ENCODE data around the gene LDLRAD3. TPM values are rescaled to one million over a fixed set of nuclear protein-coding genes. Genes with fewer than 3 reads are reported as not detected.

Gene LDLRAD3
- total and polyA plus RNA-seq, 4 donors = 2.3 to 19.6 (median 10.8) TPM

DNA sequence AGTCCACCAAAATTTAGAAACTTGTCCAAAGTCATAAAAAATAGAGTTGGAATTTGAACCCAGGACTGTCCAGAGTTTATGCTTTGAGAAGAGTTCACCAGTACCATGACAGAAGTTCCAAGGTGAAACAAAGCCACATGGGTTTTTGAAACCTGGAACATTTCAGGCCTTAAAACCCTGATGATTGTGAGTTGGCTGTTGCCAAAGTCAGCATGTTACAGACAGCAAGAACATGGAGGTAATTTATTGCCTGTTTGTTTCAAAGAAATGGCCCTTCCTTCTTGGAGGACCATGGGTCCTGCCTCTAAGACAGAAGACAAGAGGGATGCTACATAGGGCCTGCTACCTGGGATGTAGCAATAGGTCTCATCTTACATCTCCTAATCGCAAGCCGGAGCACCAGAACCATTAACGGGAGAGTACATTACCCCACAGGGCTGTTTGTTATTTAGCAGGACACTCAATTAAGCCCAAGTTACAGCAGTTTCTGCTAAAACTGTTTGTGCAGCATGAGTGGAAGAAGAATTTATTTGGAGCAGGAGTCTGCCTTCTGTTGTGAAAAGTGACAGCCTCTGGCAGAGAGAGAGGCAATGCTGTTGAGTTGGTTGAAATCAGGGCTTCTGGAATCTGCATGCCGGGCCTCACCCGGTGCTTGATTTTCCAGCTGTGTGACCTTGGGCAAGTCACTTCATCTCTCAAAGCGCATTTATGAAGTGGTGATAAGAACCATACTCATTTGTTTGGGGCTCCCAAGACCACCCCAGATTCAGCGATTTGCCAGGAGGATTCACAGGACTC, 136.2 kb downstream of the LDLRAD3 start:
- H3K9me3 ChIP-seq (ENCODE audit: control insufficient read depth, low read length) = no peaks in the 10 kb centered on the region
- no peak overlapping the region for H3K27ac ChIP-seq (ENCODE audit: low read depth in 1 of 2, low read length in 2 of 2)
- WGBS, 2 donors = 92 to 94% methylated on average over 7 of the region's 7 CpGs
- H3K27me3 ChIP-seq (ENCODE audit: control insufficient read depth in 1 of 2, insufficient read depth in 2 of 2, low read length in 1 of 2) = no peaks in the 10 kb centered on the region
- H3K4me1 ChIP-seq (ENCODE audit: control insufficient read depth in 1 of 2, insufficient read depth in 2 of 2, low read length in 2 of 2) = no peaks in the 10 kb centered on the region
- no peak for DNase-seq
- H3K36me3 ChIP-seq (ENCODE audit: control insufficient read depth in 1 of 2, insufficient read depth in 2 of 2, low read length in 1 of 2) = no peaks in the 10 kb centered on the region
- ATAC-seq (ENCODE audit: low FRiP score) = no peak
- H3K4me3 ChIP-seq (ENCODE audit: low read length in 2 of 2) = no peak overlapping the region
- intact Hi-C loops (cut with DNase I) = no loop called here

DNA sequence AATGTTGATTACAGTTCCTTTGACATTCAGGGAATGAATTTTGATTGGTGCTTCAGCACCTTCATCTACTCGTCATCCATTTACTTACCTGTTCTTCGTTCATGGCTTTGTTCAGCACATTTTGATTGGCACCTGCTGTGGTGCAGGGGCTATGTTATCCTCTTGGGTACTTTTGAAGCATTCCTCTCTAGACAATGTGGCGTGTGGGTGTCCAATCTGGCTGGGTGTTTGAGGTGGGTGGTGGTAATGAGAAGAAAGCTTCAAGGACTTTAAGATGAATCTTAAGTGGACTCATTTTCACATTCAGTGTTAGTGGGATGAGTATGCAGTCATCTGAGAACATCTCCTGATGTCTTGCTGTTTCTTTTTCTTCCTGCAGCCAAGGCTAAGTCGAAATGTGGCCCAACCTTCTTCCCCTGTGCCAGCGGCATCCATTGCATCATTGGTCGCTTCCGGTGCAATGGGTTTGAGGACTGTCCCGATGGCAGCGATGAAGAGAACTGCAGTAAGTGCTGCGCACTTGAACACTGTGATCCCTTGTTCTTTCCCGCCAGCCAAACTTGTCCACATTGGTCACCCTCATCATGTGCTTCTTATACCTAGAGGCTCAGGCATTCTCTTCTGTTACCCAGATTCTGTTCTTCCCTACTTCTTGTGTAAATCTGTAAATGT, 137.5 kb downstream of the LDLRAD3 start:
- no peak overlapping the region for H3K4me3 ChIP-seq (ENCODE audit: low read length in 2 of 2)
- no peaks in the 10 kb centered on the region for H3K9me3 ChIP-seq (ENCODE audit: control insufficient read depth, low read length)
- DNase-seq = no peak
- H3K27me3 ChIP-seq (ENCODE audit: control insufficient read depth in 1 of 2, insufficient read depth in 2 of 2, low read length in 1 of 2) = no peaks in the 10 kb centered on the region
- no peak overlapping the region for H3K27ac ChIP-seq (ENCODE audit: low read depth in 1 of 2, low read length in 2 of 2)
- no peak for ATAC-seq (ENCODE audit: low FRiP score)
- H3K4me1 ChIP-seq (ENCODE audit: control insufficient read depth in 1 of 2, insufficient read depth in 2 of 2, low read length in 2 of 2) = no peaks in the 10 kb centered on the region
- intact Hi-C loops (cut with DNase I) = no loop called here
- WGBS, 2 donors = 96 to 97% methylated on average over 11 of the region's 11 CpGs
- H3K36me3 ChIP-seq (ENCODE audit: control insufficient read depth in 1 of 2, insufficient read depth in 2 of 2, low read length in 1 of 2) = no peaks in the 10 kb centered on the region

- Histone ChIP-seq H3K27me3 (ENCODE audit: control insufficient read depth in 1 of 2, insufficient read depth in 2 of 2, low read length in 1 of 2) (no peaks in the 10 kb centered on the region), H3K4me1 (ENCODE audit: control insufficient read depth in 1 of 2, insufficient read depth in 2 of 2, low read length in 2 of 2) (peaks cover 0 to 2% of the 10 kb centered on the region in 2 donors), H3K36me3 (ENCODE audit: control insufficient read depth in 1 of 2, insufficient read depth in 2 of 2, low read length in 1 of 2) (no peaks in the 10 kb centered on the region), H3K27ac (ENCODE audit: low read depth in 1 of 2, low read length in 2 of 2) (no peak overlapping the region), H3K4me3 (ENCODE audit: low read length in 2 of 2) (no peak overlapping the region), H3K9me3 (ENCODE audit: control insufficient read depth, low read length) (peaks cover 1% of the 10 kb centered on the region)
- DNase-seq (no peak), ATAC-seq (ENCODE audit: low FRiP score) (no peak)
- intact Hi-C loops (cut with DNase I) = no loop called here
- 91 to 92% methylated on average over 6 of the region's 6 CpGs for WGBS, 2 donors
These were observed 142.5 kb downstream of the LDLRAD3 start for GRCh38 chr11:36086366-36086765.

GRCh38 chr11:36088266-36088972, 144.6 kb downstream of the LDLRAD3 start:
- Histone ChIP-seq H3K36me3 (ENCODE audit: control insufficient read depth in 1 of 2, insufficient read depth in 2 of 2, low read length in 1 of 2) (no peaks in the 10 kb centered on the region), H3K27ac (ENCODE audit: low read depth in 1 of 2, low read length in 2 of 2) (no peak overlapping the region), H3K4me3 (ENCODE audit: low read length in 2 of 2) (no peak overlapping the region), H3K27me3 (ENCODE audit: control insufficient read depth in 1 of 2, insufficient read depth in 2 of 2, low read length in 1 of 2) (no peaks in the 10 kb centered on the region), H3K9me3 (ENCODE audit: control insufficient read depth, low read length) (peaks cover 2% of the 10 kb centered on the region), H3K4me1 (ENCODE audit: control insufficient read depth in 1 of 2, insufficient read depth in 2 of 2, low read length in 2 of 2) (peaks cover 4 to 7% of the 10 kb centered on the region in 2 donors)
- peak; percentile 66 for ATAC-seq (ENCODE audit: low FRiP score)
- WGBS, 2 donors = 8 to 12% methylated on average over 6 of the region's 6 CpGs
- intact Hi-C loops (cut with DNase I) = no loop called here
- DNase-seq = no peak

- H3K27ac ChIP-seq (ENCODE audit: low read depth in 1 of 2, low read length in 2 of 2) = no peak overlapping the region
- H3K4me3 ChIP-seq (ENCODE audit: low read length in 2 of 2) = no peak overlapping the region
- no peak for DNase-seq
- no peak for ATAC-seq (ENCODE audit: low FRiP score)
- H3K36me3 ChIP-seq (ENCODE audit: control insufficient read depth in 1 of 2, insufficient read depth in 2 of 2, low read length in 1 of 2) = no peaks in the 10 kb centered on the region
- peaks cover 3% of the 10 kb centered on the region for H3K9me3 ChIP-seq (ENCODE audit: control insufficient read depth, low read length)
- no peaks in the 10 kb centered on the region for H3K27me3 ChIP-seq (ENCODE audit: control insufficient read depth in 1 of 2, insufficient read depth in 2 of 2, low read length in 1 of 2)
- H3K4me1 ChIP-seq (ENCODE audit: control insufficient read depth in 1 of 2, insufficient read depth in 2 of 2, low read length in 2 of 2) = peaks cover 4 to 7% of the 10 kb centered on the region in 2 donors
- intact Hi-C loops (cut with DNase I) = loop anchor here in 1 of 2 donors (2.0 kb wide), 1 partner anchor 67 kb away; no protein-coding TSS in a partner anchor
These were observed 146.1 kb downstream of the LDLRAD3 start for GRCh38 chr11:36089920-36090319.

DNA sequence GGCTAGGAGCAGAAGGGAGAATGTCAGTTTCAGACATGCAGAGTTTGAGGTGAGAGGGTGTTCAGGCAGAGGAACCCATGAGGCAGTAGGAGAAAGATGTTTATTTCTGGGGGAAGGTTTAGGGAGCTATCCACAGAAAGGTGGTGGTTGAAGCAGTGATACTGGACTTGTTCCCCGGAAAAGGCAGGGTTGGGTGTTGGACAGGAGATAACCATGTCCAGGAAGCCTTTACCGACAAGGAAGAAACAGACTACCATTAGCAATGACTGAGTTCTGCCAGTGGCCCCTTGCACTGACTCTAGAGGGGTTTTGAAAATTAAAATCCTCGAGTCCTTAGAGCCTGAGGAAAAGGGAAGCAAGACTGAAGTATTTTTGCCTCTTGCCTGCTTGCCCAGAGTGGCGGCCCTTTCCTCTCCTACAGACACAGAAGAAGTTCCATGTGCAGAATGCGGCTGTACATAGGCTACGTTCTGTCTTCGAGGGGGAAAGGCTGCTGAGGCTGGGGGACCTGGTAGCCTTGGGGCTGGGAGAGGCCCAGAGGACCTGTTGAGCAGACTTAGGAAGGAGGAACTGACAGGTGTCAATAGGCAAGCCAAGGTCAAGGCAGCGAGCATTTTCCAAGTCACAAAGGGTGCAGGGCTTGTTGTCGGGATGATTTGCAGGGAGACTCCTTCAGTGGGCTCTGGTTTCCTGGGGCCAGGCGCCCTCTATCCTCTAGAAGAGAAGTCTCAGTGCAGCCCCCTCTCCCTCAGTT, 146.7 kb downstream of the LDLRAD3 start:
- 92 to 93% methylated on average over 10 of the region's 10 CpGs for WGBS, 2 donors
- H3K27ac ChIP-seq (ENCODE audit: low read depth in 1 of 2, low read length in 2 of 2) = no peak overlapping the region
- H3K4me1 ChIP-seq (ENCODE audit: control insufficient read depth in 1 of 2, insufficient read depth in 2 of 2, low read length in 2 of 2) = peaks cover 4 to 7% of the 10 kb centered on the region in 2 donors
- peaks cover 3% of the 10 kb centered on the region for H3K9me3 ChIP-seq (ENCODE audit: control insufficient read depth, low read length)
- intact Hi-C loops (cut with DNase I) = loop anchor here in 1 of 2 donors (2.0 kb wide), 1 partner anchor 68 kb away; no protein-coding TSS in a partner anchor
- no peaks in the 10 kb centered on the region for H3K36me3 ChIP-seq (ENCODE audit: control insufficient read depth in 1 of 2, insufficient read depth in 2 of 2, low read length in 1 of 2)
- no peaks in the 10 kb centered on the region for H3K27me3 ChIP-seq (ENCODE audit: control insufficient read depth in 1 of 2, insufficient read depth in 2 of 2, low read length in 1 of 2)
- DNase-seq (no peak), ATAC-seq (ENCODE audit: low FRiP score) (no peak)
- no peak overlapping the region for H3K4me3 ChIP-seq (ENCODE audit: low read length in 2 of 2)

- peaks cover 3% of the 10 kb centered on the region for H3K9me3 ChIP-seq (ENCODE audit: control insufficient read depth, low read length)
- H3K27ac ChIP-seq (ENCODE audit: low read depth in 1 of 2, low read length in 2 of 2) = no peak overlapping the region
- H3K4me1 ChIP-seq (ENCODE audit: control insufficient read depth in 1 of 2, insufficient read depth in 2 of 2, low read length in 2 of 2) = peaks cover 4 to 7% of the 10 kb centered on the region in 2 donors
- DNase-seq = no peak
- H3K27me3 ChIP-seq (ENCODE audit: control insufficient read depth in 1 of 2, insufficient read depth in 2 of 2, low read length in 1 of 2) = no peaks in the 10 kb centered on the region
- WGBS, 2 donors = 49 to 52% methylated on average over 7 of the region's 7 CpGs
- intact Hi-C loops (cut with DNase I) = loop anchor here in 1 of 2 donors (2.0 kb wide), 1 partner anchor 69 kb away; no protein-coding TSS in a partner anchor
- no peak for ATAC-seq (ENCODE audit: low FRiP score)
- no peak overlapping the region for H3K4me3 ChIP-seq (ENCODE audit: low read length in 2 of 2)
- H3K36me3 ChIP-seq (ENCODE audit: control insufficient read depth in 1 of 2, insufficient read depth in 2 of 2, low read length in 1 of 2) = no peaks in the 10 kb centered on the region
These were observed 147.5 kb downstream of the LDLRAD3 start for GRCh38 chr11:36091256-36091811.
